Lower leg skin (tissue), 3 donors: ENCODE data around the gene DNAH7.

Experiments
- POLR2A ChIP-seq, 2 donors: fragments of 450-650 bp; IDR thresholded peaks; one replicate each; pipeline ENCODE4 v1.6.1; 2016 to 2017; ENCODE audit warnings: antibody characterized with exemption in 2 of 2, mild to moderate bottlenecking in 1 of 2, moderate library complexity in 1 of 2
- TF ChIP-seq, protein P1 (sequence below), 3 donors: fragments of 450-650 bp; IDR thresholded peaks; one replicate each; pipeline ENCODE4 v1.5.1; 2016; ENCODE audit warnings: antibody characterized with exemption in 3 of 3, mild to moderate bottlenecking in 3 of 3, moderate library complexity in 2 of 3

DNA sequence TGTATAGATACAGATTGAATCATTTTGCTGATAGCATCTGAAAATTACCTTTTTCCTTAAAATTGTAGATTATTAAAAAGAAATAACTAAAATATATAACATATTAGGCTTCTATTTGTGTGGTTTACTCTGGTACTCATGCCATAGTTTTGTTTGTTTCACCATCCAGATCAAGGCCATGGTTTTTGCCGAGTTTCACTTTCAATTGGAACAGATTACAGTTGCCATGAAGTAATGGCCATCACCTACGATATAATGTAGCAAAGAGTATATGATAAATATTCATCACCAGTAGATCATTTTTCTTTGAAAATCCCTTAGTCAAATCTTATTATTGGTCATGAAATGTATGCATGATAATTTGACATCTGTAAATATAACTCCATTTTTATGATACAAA lies 11.9 kb upstream of the DNAH7 start:
- TF ChIP-seq, protein P1, sequence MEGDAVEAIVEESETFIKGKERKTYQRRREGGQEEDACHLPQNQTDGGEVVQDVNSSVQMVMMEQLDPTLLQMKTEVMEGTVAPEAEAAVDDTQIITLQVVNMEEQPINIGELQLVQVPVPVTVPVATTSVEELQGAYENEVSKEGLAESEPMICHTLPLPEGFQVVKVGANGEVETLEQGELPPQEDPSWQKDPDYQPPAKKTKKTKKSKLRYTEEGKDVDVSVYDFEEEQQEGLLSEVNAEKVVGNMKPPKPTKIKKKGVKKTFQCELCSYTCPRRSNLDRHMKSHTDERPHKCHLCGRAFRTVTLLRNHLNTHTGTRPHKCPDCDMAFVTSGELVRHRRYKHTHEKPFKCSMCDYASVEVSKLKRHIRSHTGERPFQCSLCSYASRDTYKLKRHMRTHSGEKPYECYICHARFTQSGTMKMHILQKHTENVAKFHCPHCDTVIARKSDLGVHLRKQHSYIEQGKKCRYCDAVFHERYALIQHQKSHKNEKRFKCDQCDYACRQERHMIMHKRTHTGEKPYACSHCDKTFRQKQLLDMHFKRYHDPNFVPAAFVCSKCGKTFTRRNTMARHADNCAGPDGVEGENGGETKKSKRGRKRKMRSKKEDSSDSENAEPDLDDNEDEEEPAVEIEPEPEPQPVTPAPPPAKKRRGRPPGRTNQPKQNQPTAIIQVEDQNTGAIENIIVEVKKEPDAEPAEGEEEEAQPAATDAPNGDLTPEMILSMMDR (IDR thresholded peaks at IDR 0.05) = no peak
- no peak for TF ChIP-seq POLR2A (IDR thresholded peaks at IDR 0.05)
